Liver (tissue), 9 donors: ENCODE data around the gene ARHGAP1. TPM values are rescaled to one million over a fixed set of nuclear protein-coding genes. Genes with fewer than 3 reads are reported as not detected.

Experiments used
- DNase-seq: peaks from one replicate; pipeline ENCODE4 v3.0.0-alpha.2; 2017; ENCODE audit warnings: low spot score
- H3K27ac ChIP-seq, 2 donors: one replicate each; pipeline ENCODE4 v1.7.0; 2013; ENCODE audit warnings: inconsistent platforms in 2 of 2, low read length in 2 of 2, control low read depth in 1 of 2, low read depth in 1 of 2, mild to moderate bottlenecking in 1 of 2
- H3K27me3 ChIP-seq, 4 donors: one replicate each; pipeline versions ENCODE4 v1.6.1 to v1.7.0; 2013; ENCODE audit warnings: low read length in 3 of 4, inconsistent platforms in 1 of 4, mild to moderate bottlenecking in 1 of 4, moderate library complexity in 1 of 4; ENCODE audit not compliant: control insufficient read depth in 4 of 4, insufficient read depth in 4 of 4
- H3K36me3 ChIP-seq, 4 donors: one replicate each; pipeline versions ENCODE4 v1.6.1 to v1.7.0; 2013; ENCODE audit warnings: low read length in 3 of 4, mild to moderate bottlenecking in 3 of 4, low read depth in 1 of 4, moderate library complexity in 1 of 4; ENCODE audit not compliant: control insufficient read depth in 4 of 4, insufficient read depth in 3 of 4
- H3K4me1 ChIP-seq, 4 donors: one replicate each; pipeline versions ENCODE4 v1.6.1 to v1.7.0; 2013; ENCODE audit warnings: low read length in 3 of 4, mild to moderate bottlenecking in 3 of 4, moderate library complexity in 1 of 4; ENCODE audit not compliant: control insufficient read depth in 4 of 4, insufficient read depth in 4 of 4
- H3K4me3 ChIP-seq, 3 donors: one replicate each; pipeline versions ENCODE4 v1.6.1 to v1.7.0; 2013; ENCODE audit warnings: low read length in 3 of 3, control low read depth in 1 of 3, low read depth in 1 of 3, mild to moderate bottlenecking in 1 of 3
- H3K9ac ChIP-seq, 2 donors: one replicate each; pipeline ENCODE4 v1.7.0; 2013; ENCODE audit warnings: low read length in 2 of 2, mild to moderate bottlenecking in 2 of 2, moderate library complexity in 2 of 2, control low read depth in 1 of 2, low read depth in 1 of 2
- H3K9me3 ChIP-seq, 4 donors: one replicate each; pipeline versions ENCODE4 v1.6.1 to v1.7.0; 2013; ENCODE audit warnings: low read length in 3 of 4; ENCODE audit not compliant: control insufficient read depth in 4 of 4
- ATF3 ChIP-seq: IDR thresholded peaks from 2 replicates; pipeline ENCODE4 v1.6.1; 2016; ENCODE audit warnings: antibody characterized with exemption
- CTCF ChIP-seq: fragments of 150-350 bp; IDR thresholded peaks from 2 replicates; pipeline ENCODE4 v1.5.1; 2017; ENCODE audit warnings: improper control_type of control experiment, low read depth, low read length; ENCODE audit not compliant: missing input control
- FOXA1 ChIP-seq: IDR thresholded peaks from 2 replicates; pipeline ENCODE4 v1.6.1; 2016; ENCODE audit warnings: antibody characterized with exemption
- GABPA ChIP-seq, 2 donors: IDR thresholded peaks in 1 of 2; conservative IDR thresholded peaks in 1 of 2; 2 replicates each; pipeline ENCODE4 v1.6.1; 2016; ENCODE audit warnings: antibody characterized with exemption in 2 of 2, mild to moderate bottlenecking in 1 of 2, moderate library complexity in 1 of 2
- HNF4A ChIP-seq, 2 donors: conservative IDR thresholded peaks; 2 replicates each; pipeline ENCODE4 v1.6.1; 2016; ENCODE audit warnings: antibody characterized with exemption in 2 of 2, mild to moderate bottlenecking in 2 of 2
- JUND ChIP-seq, 2 donors: IDR thresholded peaks; 2 replicates each; pipeline ENCODE4 v1.6.1; 2016; ENCODE audit warnings: antibody characterized with exemption in 2 of 2
- MAX ChIP-seq: IDR thresholded peaks from 2 replicates; pipeline ENCODE4 v1.6.1; 2016; ENCODE audit warnings: antibody characterized with exemption
- NR2F2 ChIP-seq: IDR thresholded peaks from 2 replicates; pipeline ENCODE4 v1.6.1; 2016; ENCODE audit warnings: antibody characterized with exemption
- RAD21 ChIP-seq, 2 donors: IDR thresholded peaks; 2 replicates each; pipeline ENCODE4 v1.6.1; 2016; ENCODE audit warnings: antibody characterized with exemption in 2 of 2, mild to moderate bottlenecking in 2 of 2
- REST ChIP-seq: IDR thresholded peaks from 2 replicates; pipeline ENCODE4 v1.6.1; 2016; ENCODE audit warnings: antibody characterized with exemption, mild to moderate bottlenecking
- SP1 ChIP-seq: IDR thresholded peaks from 2 replicates; pipeline ENCODE4 v1.6.1; 2018; ENCODE audit warnings: antibody characterized with exemption, mild to moderate bottlenecking
- TAF1 ChIP-seq: conservative IDR thresholded peaks from 2 replicates; pipeline ENCODE4 v1.6.1; 2016; ENCODE audit warnings: antibody characterized with exemption, mild to moderate bottlenecking
- YY1 ChIP-seq: IDR thresholded peaks from 2 replicates; pipeline ENCODE4 v1.6.1; 2016; ENCODE audit warnings: antibody characterized with exemption, mild to moderate bottlenecking
- ZBTB33 ChIP-seq: IDR thresholded peaks from 2 replicates; pipeline ENCODE4 v1.6.1; 2016; ENCODE audit warnings: antibody characterized with exemption
- WGBS: extraction: QIAGEN DNeasy Blood & Tissue Kit; methylation state at CpG from one replicate; pipeline ENCODE4 v1.1.7; 2013; 5-methylcytosine and 5-hydroxymethylcytosine counted together
- polyA plus RNA-seq, 2 donors: library from polyadenylated mRNA; stranded (reverse) in 1 of 2; unstranded in 1 of 2; fragments of 200-250 nt in 1 of 2; fragments of >200 nt in 1 of 2; fragmentation: Nextera tagmentation in 1 of 2; extraction: Ambion mirVana in 1 of 2; gene quantifications; one replicate each; pipeline versions ENCODE4 v1.2.1 to v1.2.3, GENCODE V29; 2013 to 2015
- total RNA-seq, 2 donors: library from RNA; depleted of rRNA; stranded (reverse); fragments of >200 nt; gene quantifications; one replicate each; pipeline ENCODE4 v1.2.3, GENCODE V29; 2014
- donor health status: healthy.
- donor health status: healthy.
- donor health status: healthy.
- donor health status: healthy.
- donor health status: healthy.

The ARHGAP1 gene
- total and polyA plus RNA-seq, 4 donors = 10.9 to 21.9 (median 20.1) TPM

GRCh38 chr11:46663277-46663940, 37.0 kb downstream of the ARHGAP1 start:
- Histone ChIP-seq H3K4me1 (peaks cover 0 to 5% (median 2%) of the 10 kb centered on the region in 4 donors), H3K27ac (no peak overlapping the region), H3K36me3 (peaks cover 15 to 73% (median 58%) of the 10 kb centered on the region in 4 donors), H3K27me3 (no peaks in the 10 kb centered on the region), H3K4me3 (no peak overlapping the region), H3K9me3 (no peaks in the 10 kb centered on the region), H3K9ac (no peak overlapping the region)
- no peak for DNase-seq
- TF ChIP-seq HNF4A (conservative IDR thresholded peaks at IDR 0.05) = no peak
- TF ChIP-seq JUND (IDR thresholded peaks at IDR 0.05) = no peak
- WGBS = 95% methylated on average over 4 of the region's 4 CpGs

GRCh38 chr11:46662366-46662765, 38.1 kb downstream of the ARHGAP1 start:
- Histone ChIP-seq H3K9me3 (no peaks in the 10 kb centered on the region), H3K27ac (no peak overlapping the region), H3K9ac (no peak overlapping the region), H3K27me3 (no peaks in the 10 kb centered on the region), H3K4me3 (no peak overlapping the region), H3K36me3 (peaks cover 11 to 68% (median 56%) of the 10 kb centered on the region in 4 donors), H3K4me1 (peaks cover 2 to 8% (median 2%) of the 10 kb centered on the region in 4 donors)
- no peak for DNase-seq
- TF ChIP-seq ATF3 (no peak), SP1 (no peak), RAD21 (IDR thresholded peaks at IDR 0.05) (no peak), JUND (IDR thresholded peaks at IDR 0.05) (no peak), ZBTB33 (no peak), REST (no peak), GABPA (IDR thresholded peaks at IDR 0.05 in 1 of 2, conservative IDR thresholded peaks at IDR 0.05 in 1 of 2) (no peak), YY1 (no peak), NR2F2 (no peak), FOXA1 (no peak), TAF1 (no peak), MAX (no peak), CTCF (no peak)
